Smooth muscle cell (in vitro differentiated cells): ENCODE data around the gene ANKRD60. TPM values are rescaled to one million over a fixed set of nuclear protein-coding genes. Genes with fewer than 3 reads are reported as not detected.

Source experiments
- DNase-seq: peaks from one replicate; lab custom pipeline; 2025; ENCODE audit not compliant: unreplicated experiment; lab: John Stamatoyannopoulos, UW
- H2AFZ ChIP-seq: fragments of 200-600 bp; sonication (generic); 2 replicates; pipeline ENCODE4 v1.6.0; 2016; ENCODE audit warnings: antibody characterized with exemption, low read depth, mild to moderate bottlenecking
- H3F3A ChIP-seq: fragments of 200-600 bp; sonication (generic); 2 replicates; pipeline ENCODE4 v1.6.0; 2017; ENCODE audit warnings: antibody characterized with exemption, low read depth
- H3K27ac ChIP-seq: fragments of 200-600 bp; sonication (generic); 2 replicates; pipeline ENCODE4 v1.5.1; 2016; ENCODE audit warnings: low read depth, mild to moderate bottlenecking
- H3K27me3 ChIP-seq: fragments of 200-600 bp; sonication (generic); 2 replicates; pipeline ENCODE4 v1.6.1; 2016; ENCODE audit warnings: low read depth, mild to moderate bottlenecking
- H3K36me3 ChIP-seq: fragments of 200-600 bp; sonication (generic); 2 replicates; pipeline ENCODE4 v1.5.1; 2016; ENCODE audit warnings: low read depth
- H3K4me1 ChIP-seq: fragments of 200-600 bp; sonication (generic); 2 replicates; pipeline ENCODE4 v1.5.1; 2016; ENCODE audit warnings: low read depth
- H3K4me2 ChIP-seq: fragments of 200-600 bp; sonication (generic); 2 replicates; pipeline ENCODE4 v1.6.0; 2016; ENCODE audit warnings: mild to moderate bottlenecking
- H3K4me3 ChIP-seq: fragments of 200-600 bp; sonication (generic); 2 replicates; pipeline ENCODE4 v1.5.1; 2016; ENCODE audit warnings: mild to moderate bottlenecking
- H3K79me2 ChIP-seq: fragments of 200-600 bp; sonication (generic); 2 replicates; pipeline ENCODE4 v1.6.0; 2016; ENCODE audit warnings: low read depth, mild to moderate bottlenecking
- H3K9ac ChIP-seq: fragments of 200-600 bp; sonication (generic); 2 replicates; pipeline ENCODE4 v1.6.0; 2016; ENCODE audit warnings: low read depth
- H3K9me3 ChIP-seq: fragments of 200-600 bp; sonication (generic); replicated peaks from 2 replicates; pipeline ENCODE4 v1.5.1; 2016; ENCODE audit warnings: low read depth
- H4K20me1 ChIP-seq: fragments of 200-600 bp; sonication (generic); 2 replicates; pipeline ENCODE4 v1.6.0; 2016; ENCODE audit warnings: low read depth
- CTCF ChIP-seq: fragments of 200-600 bp; sonication (generic); IDR thresholded peaks from 2 replicates; pipeline ENCODE4 v1.5.1; 2017; ENCODE audit warnings: borderline replicate concordance, mild to moderate bottlenecking, antibody characterized with exemption; ENCODE audit not compliant: insufficient read depth, poor library complexity, severe bottlenecking
- WGBS: methylation state at CpG from one replicate; pipeline ENCODE4 v1.1.7; 2016; ENCODE audit warnings: low lambda C conversion rate; 5-methylcytosine and 5-hydroxymethylcytosine counted together
- polyA plus RNA-seq: library from polyadenylated mRNA; unstranded; fragments of >200 nt; fragmentation: Nextera tagmentation; extraction: Ambion mirVana; gene quantifications from 2 replicates; pipeline ENCODE4 v1.2.1, GENCODE V29; 2016
- total RNA-seq: library from RNA; depleted of rRNA; stranded (reverse); fragments of >200 nt; gene quantifications from 2 replicates; pipeline ENCODE4 v1.2.3, GENCODE V29; 2014

ANKRD60 gene
- total and polyA plus RNA-seq, 2 experiments from 2014 or later = not detected

- no peaks in the 10 kb centered on the region for H3K79me2 ChIP-seq
- no peaks in the 10 kb centered on the region for H3K4me1 ChIP-seq
- no peak overlapping the region for H3K9ac ChIP-seq
- no peak overlapping the region for H3K4me2 ChIP-seq
- 89% methylated on average over 9 of the region's 9 CpGs for WGBS
- H3K36me3 ChIP-seq = no peaks in the 10 kb centered on the region
- H4K20me1 ChIP-seq = no peaks in the 10 kb centered on the region
- no peak overlapping the region for H3K4me3 ChIP-seq
- H3K9me3 ChIP-seq = no peaks in the 10 kb centered on the region
- no peaks in the 10 kb centered on the region for H3K27me3 ChIP-seq
- H2AFZ ChIP-seq = no peak overlapping the region
- no peak for DNase-seq
- H3F3A ChIP-seq = no peaks in the 10 kb centered on the region
- no peak overlapping the region for H3K27ac ChIP-seq
- no peak for TF ChIP-seq CTCF
Measured at GRCh38 chr20:58201616-58202015, 26.8 kb downstream of the ANKRD60 start.

DNA sequence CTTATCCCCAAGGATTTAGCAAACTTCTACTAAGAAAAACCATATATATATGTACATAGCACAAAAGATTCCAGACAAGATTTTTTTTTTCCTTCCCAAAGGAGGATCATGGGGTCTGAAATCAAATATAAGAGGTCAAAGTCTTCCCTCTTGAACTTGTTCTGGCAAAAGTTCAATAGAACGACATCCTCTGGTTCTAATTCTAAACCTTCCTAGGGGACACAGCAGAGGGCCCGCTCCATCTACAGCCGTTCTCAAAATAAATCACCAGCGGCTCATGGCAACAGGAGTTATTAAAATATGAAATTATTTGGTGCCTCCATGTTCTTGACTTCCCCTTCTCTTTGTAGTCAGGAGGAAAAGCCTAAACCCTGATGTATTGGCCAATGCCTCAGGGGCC lies 29.0 kb downstream of the ANKRD60 start:
- no peak for TF ChIP-seq CTCF
- H4K20me1 ChIP-seq = no peaks in the 10 kb centered on the region
- H3K9me3 ChIP-seq = no peaks in the 10 kb centered on the region
- H3F3A ChIP-seq = no peaks in the 10 kb centered on the region
- WGBS = over 99% methylated on average over 4 of the region's 4 CpGs
- H3K4me3 ChIP-seq = no peak overlapping the region
- no peaks in the 10 kb centered on the region for H3K4me1 ChIP-seq
- no peak overlapping the region for H3K27ac ChIP-seq
- H3K36me3 ChIP-seq = no peaks in the 10 kb centered on the region
- H3K79me2 ChIP-seq = no peaks in the 10 kb centered on the region
- no peak overlapping the region for H2AFZ ChIP-seq
- H3K4me2 ChIP-seq = no peak overlapping the region
- no peak overlapping the region for H3K9ac ChIP-seq
- no peak for DNase-seq
- no peaks in the 10 kb centered on the region for H3K27me3 ChIP-seq

- Histone ChIP-seq H3K27ac (no peak overlapping the region), H3K79me2 (no peaks in the 10 kb centered on the region), H3K9ac (no peak overlapping the region), H3K27me3 (no peaks in the 10 kb centered on the region), H4K20me1 (no peaks in the 10 kb centered on the region), H3F3A (no peaks in the 10 kb centered on the region), H3K36me3 (no peaks in the 10 kb centered on the region), H3K9me3 (no peaks in the 10 kb centered on the region), H3K4me1 (no peaks in the 10 kb centered on the region), H3K4me3 (no peak overlapping the region), H3K4me2 (no peak overlapping the region), H2AFZ (no peak overlapping the region)
- TF ChIP-seq CTCF = no peak
- 75% methylated on average over 9 of the region's 9 CpGs for whole genome bisulfite sequencing
- no peak for DNase-seq
Measured at GRCh38 chr20:58198901-58199355, 29.5 kb downstream of the ANKRD60 start.

DNA sequence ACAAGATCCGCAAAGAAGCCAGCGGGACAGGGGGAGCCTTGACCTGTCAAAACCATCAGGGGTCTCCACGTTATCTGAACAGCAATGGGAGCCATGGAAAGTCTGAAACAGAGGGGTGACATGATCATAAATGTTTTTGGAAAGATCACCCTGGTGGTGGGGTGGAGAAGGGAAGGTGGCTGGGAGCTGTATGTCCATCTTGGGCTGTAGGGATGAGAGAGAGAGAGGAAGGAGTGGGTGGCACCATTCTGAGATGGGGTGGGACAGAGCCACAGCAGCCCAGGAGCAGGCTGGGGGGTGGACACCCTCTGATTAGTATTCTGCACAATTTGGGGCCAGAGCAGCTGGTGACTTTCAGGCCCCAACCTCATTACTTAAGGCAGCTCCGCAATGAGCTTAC lies 30.1 kb downstream of the ANKRD60 start:
- Histone ChIP-seq H3K27me3 (no peaks in the 10 kb centered on the region), H4K20me1 (no peaks in the 10 kb centered on the region), H3K27ac (no peak overlapping the region), H3K4me2 (no peak overlapping the region), H3F3A (no peaks in the 10 kb centered on the region), H2AFZ (no peak overlapping the region), H3K4me1 (no peaks in the 10 kb centered on the region), H3K36me3 (no peaks in the 10 kb centered on the region), H3K79me2 (no peaks in the 10 kb centered on the region), H3K9ac (no peak overlapping the region), H3K9me3 (no peaks in the 10 kb centered on the region), H3K4me3 (no peak overlapping the region)
- no peak for TF ChIP-seq CTCF
- 91% methylated on average over 4 of the region's 4 CpGs for WGBS
- DNase-seq = no peak
